Hepatocyte (in vitro differentiated cells): ENCODE measurements around the gene TOX3. TPM values are rescaled to one million over a fixed set of nuclear protein-coding genes. Genes with fewer than 3 reads are reported as not detected.

Experiments used
- DNase-seq: peaks from one replicate; pipeline ENCODE4 v3.0.0-alpha.2; 2016; ENCODE audit warnings: low spot score
- H2AFZ ChIP-seq: fragments of 200-600 bp; sonication (generic); 2 replicates; pipeline ENCODE4 v1.6.0; 2016; ENCODE audit warnings: antibody characterized with exemption, mild to moderate bottlenecking
- H3K27ac ChIP-seq: fragments of 200-600 bp; sonication (generic); 2 replicates; pipeline ENCODE4 v1.5.1; 2016; ENCODE audit warnings: mild to moderate bottlenecking
- H3K27me3 ChIP-seq: fragments of 200-600 bp; sonication (generic); 2 replicates; pipeline ENCODE4 v1.6.1; 2016
- H3K36me3 ChIP-seq: fragments of 200-600 bp; sonication (generic); replicated peaks from 2 replicates; pipeline ENCODE4 v1.5.1; 2016; ENCODE audit warnings: low read depth; ENCODE audit not compliant: insufficient read depth
- H3K4me1 ChIP-seq: fragments of 200-600 bp; sonication (generic); 2 replicates; pipeline ENCODE4 v1.5.1; 2016; ENCODE audit warnings: mild to moderate bottlenecking, moderate library complexity; ENCODE audit not compliant: insufficient read depth
- H3K4me2 ChIP-seq: fragments of 200-600 bp; sonication (generic); 2 replicates; pipeline ENCODE4 v1.6.0; 2016
- H3K4me3 ChIP-seq: fragments of 200-600 bp; sonication (generic); 2 replicates; pipeline ENCODE4 v1.5.1; 2016; ENCODE audit warnings: mild to moderate bottlenecking
- H3K79me2 ChIP-seq: fragments of 200-600 bp; sonication (generic); 2 replicates; pipeline ENCODE4 v1.6.0; 2017; ENCODE audit warnings: mild to moderate bottlenecking
- H3K9me2 ChIP-seq: fragments of 200-600 bp; sonication (generic); replicated peaks from 2 replicates; pipeline ENCODE4 v1.6.0; 2017; ENCODE audit warnings: mild to moderate bottlenecking; ENCODE audit not compliant: insufficient read depth
- H3K9me3 ChIP-seq: fragments of 200-600 bp; sonication (generic); 2 replicates; pipeline ENCODE4 v1.5.1; 2016; ENCODE audit warnings: low read depth, mild to moderate bottlenecking
- H4K20me1 ChIP-seq: fragments of 200-600 bp; sonication (generic); 2 replicates; pipeline ENCODE4 v1.6.0; 2016; ENCODE audit warnings: mild to moderate bottlenecking; ENCODE audit not compliant: insufficient read depth, poor library complexity, severe bottlenecking
- CTCF ChIP-seq: fragments of 200-600 bp; sonication (generic); IDR thresholded peaks from 2 replicates; pipeline ENCODE4 v1.5.1; 2016; ENCODE audit warnings: antibody characterized with exemption, mild to moderate bottlenecking; ENCODE audit not compliant: poor library complexity
- EZH2 ChIP-seq: fragments of 200-600 bp; sonication (generic); IDR thresholded peaks from 2 replicates; pipeline ENCODE4 v1.6.1; 2016; ENCODE audit warnings: antibody characterized with exemption, mild to moderate bottlenecking, borderline replicate concordance
- EZH2phosphoT487 ChIP-seq: fragments of 200-600 bp; sonication (generic); IDR thresholded peaks from one replicate; pipeline ENCODE4 v1.6.1; 2018; ENCODE audit warnings: antibody characterized with exemption, mild to moderate bottlenecking, low read depth, moderate library complexity; ENCODE audit not compliant: unreplicated experiment, severe bottlenecking
- WGBS: methylation state at CpG from one replicate; pipeline ENCODE4 v1.1.6; 2016; ENCODE audit warnings: low lambda C conversion rate; ENCODE audit errors: missing lambda C conversion rate; 5-methylcytosine and 5-hydroxymethylcytosine counted together
- polyA plus RNA-seq: library from polyadenylated mRNA; unstranded; fragments of >200 nt; fragmentation: Nextera tagmentation; extraction: Ambion mirVana; gene quantifications from 2 replicates; pipeline ENCODE4 v1.2.1, GENCODE V29; 2016
- total RNA-seq: library from RNA; depleted of rRNA; stranded (reverse); fragments of >200 nt; gene quantifications from 2 replicates; pipeline ENCODE4 v1.2.3, GENCODE V29; 2014

Gene TOX3
- total and polyA plus RNA-seq, 2 experiments from 2014 or later: 11.8 to 23.6 TPM

DNA sequence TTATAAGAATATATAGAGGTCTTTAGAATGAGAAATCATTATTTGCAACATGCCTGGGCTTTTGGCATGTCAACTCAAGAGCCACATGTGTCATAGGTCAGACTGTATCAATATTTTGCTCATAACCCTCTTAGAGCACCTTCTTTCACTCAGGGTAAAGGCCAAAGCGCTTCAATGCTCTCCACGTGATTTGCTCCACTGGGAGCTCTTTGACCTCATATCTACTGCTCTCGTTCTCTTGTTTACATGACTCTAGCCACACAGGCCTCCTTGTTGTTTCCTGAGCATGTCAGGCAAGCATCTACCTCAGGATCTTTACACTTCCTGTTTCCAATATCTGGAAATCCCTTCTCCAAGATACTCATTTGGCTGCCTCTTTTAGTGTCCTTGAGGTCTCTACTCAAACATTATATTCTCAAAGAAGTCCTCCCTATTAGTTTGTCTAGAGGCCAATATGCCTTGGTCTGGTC lies 148.4 kb downstream of the TOX3 start:
- Histone ChIP-seq H2AFZ (no peak overlapping the region), H3K4me1 (no peaks in the 10 kb centered on the region), H3K27ac (peak overlapping the region; percentile 9), H3K4me2 (no peak overlapping the region), H4K20me1 (no peaks in the 10 kb centered on the region), H3K79me2 (no peaks in the 10 kb centered on the region), H3K4me3 (no peak overlapping the region), H3K27me3 (no peaks in the 10 kb centered on the region), H3K9me3 (no peaks in the 10 kb centered on the region), H3K9me2 (no peaks in the 10 kb centered on the region), H3K36me3 (no peaks in the 10 kb centered on the region)
- TF ChIP-seq CTCF (no peak), EZH2phosphoT487 (no peak), EZH2 (no peak)
- WGBS: 71% methylated on average over 3 of the region's 3 CpGs
- peak; percentile 34 for DNase-seq

DNA sequence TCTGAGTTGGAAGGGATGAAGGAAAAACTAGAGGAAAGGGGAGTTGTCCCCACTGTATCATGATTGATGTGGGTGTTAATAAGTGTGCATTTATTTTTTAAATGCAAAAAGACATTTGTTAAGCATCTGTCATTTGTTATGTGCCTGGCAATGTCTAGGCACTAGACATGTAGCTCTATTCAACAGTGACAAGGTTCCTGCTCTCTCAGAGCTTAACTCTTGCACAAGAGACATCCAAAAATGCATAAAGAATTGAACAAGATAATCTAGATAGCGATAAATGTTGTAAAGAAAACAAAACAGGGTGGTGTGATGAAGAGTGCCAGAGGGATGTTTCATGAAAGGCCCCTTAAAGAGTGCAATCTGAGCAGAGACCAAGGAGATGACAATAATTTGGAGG lies 148.9 kb downstream of the TOX3 start:
- TF ChIP-seq EZH2phosphoT487 (no peak), CTCF (no peak), EZH2 (no peak)
- Histone ChIP-seq H2AFZ (no peak overlapping the region), H3K27ac (peak overlapping the region; percentile 9), H3K27me3 (no peaks in the 10 kb centered on the region), H3K4me1 (no peaks in the 10 kb centered on the region), H3K36me3 (no peaks in the 10 kb centered on the region), H3K4me3 (no peak overlapping the region), H3K4me2 (no peak overlapping the region), H4K20me1 (no peaks in the 10 kb centered on the region), H3K9me3 (no peaks in the 10 kb centered on the region), H3K79me2 (no peaks in the 10 kb centered on the region), H3K9me2 (no peaks in the 10 kb centered on the region)
- 84% methylated on average over 1 of the region's 1 CpG for WGBS
- no peak for DNase-seq

DNA sequence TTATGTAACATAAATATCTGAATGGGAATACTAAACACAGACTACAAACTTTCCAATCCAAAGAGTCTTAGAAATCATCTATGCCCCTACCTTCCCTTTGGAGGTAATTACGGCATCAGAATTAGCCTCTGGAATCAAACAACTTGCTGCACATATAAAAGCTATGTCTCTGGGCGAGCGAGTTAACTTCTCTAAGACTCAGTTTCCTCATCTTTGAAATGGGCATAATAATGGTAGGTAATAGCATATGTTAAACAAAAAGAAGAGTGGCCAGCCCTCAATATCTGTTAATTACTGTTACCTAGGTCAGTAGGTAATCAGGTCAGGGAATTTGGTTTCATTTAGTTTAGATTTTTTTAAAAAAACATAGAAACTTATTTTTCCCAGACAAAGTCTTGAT lies 153.5 kb downstream of the TOX3 start:
- no peak overlapping the region for H3K4me2 ChIP-seq
- H3K4me3 ChIP-seq: no peak overlapping the region
- H3K27ac ChIP-seq: no peak overlapping the region
- no peaks in the 10 kb centered on the region for H3K79me2 ChIP-seq
- H3K27me3 ChIP-seq: no peaks in the 10 kb centered on the region
- no peaks in the 10 kb centered on the region for H3K9me3 ChIP-seq
- H2AFZ ChIP-seq: no peak overlapping the region
- TF ChIP-seq CTCF (no peak), EZH2 (no peak), EZH2phosphoT487 (no peak)
- no peaks in the 10 kb centered on the region for H3K4me1 ChIP-seq
- no peaks in the 10 kb centered on the region for H3K36me3 ChIP-seq
- H4K20me1 ChIP-seq: no peaks in the 10 kb centered on the region
- no peak for DNase-seq
- H3K9me2 ChIP-seq: no peaks in the 10 kb centered on the region
- 94% methylated on average over 3 of the region's 3 CpGs for WGBS

DNA sequence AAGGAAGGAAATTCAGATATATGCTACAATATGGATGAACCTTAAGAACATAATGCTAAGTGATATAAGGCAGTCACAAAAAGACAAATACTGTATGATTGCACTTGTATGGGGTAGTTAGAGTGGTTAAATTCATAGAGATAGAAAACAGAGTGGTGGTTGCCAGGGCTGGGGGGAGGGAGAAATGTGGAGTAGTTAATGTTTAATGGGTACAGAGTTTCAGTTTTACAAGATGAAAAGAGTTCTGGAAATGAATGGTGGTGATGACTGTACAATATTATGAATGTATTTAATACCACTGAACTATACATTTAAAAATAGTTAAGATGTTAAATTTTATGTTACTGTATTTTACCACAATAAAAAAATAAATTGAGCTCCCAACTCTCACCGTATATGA lies 157.9 kb downstream of the TOX3 start:
- H3K27ac ChIP-seq: no peak overlapping the region
- 88% methylated on average over 1 of the region's 1 CpG for WGBS
- no peaks in the 10 kb centered on the region for H3K9me2 ChIP-seq
- no peak overlapping the region for H3K4me2 ChIP-seq
- H4K20me1 ChIP-seq: no peaks in the 10 kb centered on the region
- H3K27me3 ChIP-seq: no peaks in the 10 kb centered on the region
- TF ChIP-seq CTCF (no peak), EZH2phosphoT487 (no peak), EZH2 (no peak)
- H3K4me3 ChIP-seq: no peak overlapping the region
- peaks cover 6% of the 10 kb centered on the region for H3K4me1 ChIP-seq
- no peaks in the 10 kb centered on the region for H3K36me3 ChIP-seq
- no peak overlapping the region for H2AFZ ChIP-seq
- no peaks in the 10 kb centered on the region for H3K9me3 ChIP-seq
- no peaks in the 10 kb centered on the region for H3K79me2 ChIP-seq
- no peak for DNase-seq
